ENCODE results near the gene SPATS2.
"Not testable (repeated sequence)": the region's sequence is repeated elsewhere in the genome, so short reads cannot be mapped to it uniquely, and the experiment has no call there.

Gene SPATS2

GRCh38 chr12:49403971-49404450, 36.7 kb downstream of the SPATS2 start:
- H3K4me3 ChIP-seq (ENCODE audit: low read depth, low read length), result no peak overlapping the region

GRCh38 chr12:49404956-49405355, 37.7 kb downstream of the SPATS2 start:
- no peak overlapping the region for H3K4me3 ChIP-seq (ENCODE audit: low read depth, low read length)

- no peak overlapping the region for H3K4me3 ChIP-seq (ENCODE audit: low read depth, low read length)
Observed at GRCh38 chr12:49410818-49411217, 43.6 kb downstream of the SPATS2 start.

GRCh38 chr12:49413010-49413409, 45.7 kb downstream of the SPATS2 start:
- no peak overlapping the region for H3K4me3 ChIP-seq (ENCODE audit: low read depth, low read length)

GRCh38 chr12:49413796-49414195, 46.5 kb downstream of the SPATS2 start:
- H3K4me3 ChIP-seq (ENCODE audit: low read depth, low read length), result no peak overlapping the region

GRCh38 chr12:49414364-49414763, 47.1 kb downstream of the SPATS2 start:
- no peak overlapping the region for H3K4me3 ChIP-seq (ENCODE audit: low read depth, low read length)

GRCh38 chr12:49415521-49415970, 48.3 kb downstream of the SPATS2 start:
- H3K4me3 ChIP-seq (ENCODE audit: low read depth, low read length), result no peak overlapping the region

- no peak overlapping the region for H3K4me3 ChIP-seq (ENCODE audit: low read depth, low read length)
Observed at GRCh38 chr12:49416892-49417291, 49.6 kb downstream of the SPATS2 start.

GRCh38 chr12:49417558-49417957, 50.3 kb downstream of the SPATS2 start:
- H3K4me3 ChIP-seq (ENCODE audit: low read depth, low read length), result no peak overlapping the region

GRCh38 chr12:49420556-49420955, 53.3 kb downstream of the SPATS2 start:
- H3K4me3 ChIP-seq (ENCODE audit: low read depth, low read length), result no peak overlapping the region

- no peak overlapping the region for H3K4me3 ChIP-seq (ENCODE audit: low read depth, low read length)
Observed at GRCh38 chr12:49422114-49422513, 54.9 kb downstream of the SPATS2 start.

GRCh38 chr12:49428793-49429192, 61.5 kb downstream of the SPATS2 start:
- no peak overlapping the region for H3K4me3 ChIP-seq (ENCODE audit: low read depth, low read length)

- no peak overlapping the region for H3K4me3 ChIP-seq (ENCODE audit: low read depth, low read length)
Observed at GRCh38 chr12:49432616-49433015, 65.4 kb downstream of the SPATS2 start.

GRCh38 chr12:49436799-49437198, 69.5 kb downstream of the SPATS2 start:
- not testable (repeated sequence) for H3K4me3 ChIP-seq (ENCODE audit: low read depth, low read length)

- no peak overlapping the region for H3K4me3 ChIP-seq (ENCODE audit: low read depth, low read length)
Observed at GRCh38 chr12:49439042-49439441, 71.8 kb downstream of the SPATS2 start.

GRCh38 chr12:49440035-49440434, 72.8 kb downstream of the SPATS2 start:
- no peak overlapping the region for H3K4me3 ChIP-seq (ENCODE audit: low read depth, low read length)

- no peak overlapping the region for H3K4me3 ChIP-seq (ENCODE audit: low read depth, low read length)
Observed at GRCh38 chr12:49442915-49443314, 75.7 kb downstream of the SPATS2 start.

GRCh38 chr12:49446571-49446970, 79.3 kb downstream of the SPATS2 start:
- H3K4me3 ChIP-seq (ENCODE audit: low read depth, low read length), result no peak overlapping the region

- H3K4me3 ChIP-seq (ENCODE audit: low read depth, low read length), result no peak overlapping the region
Observed at GRCh38 chr12:49448858-49449257, 81.6 kb downstream of the SPATS2 start.

- no peak overlapping the region for H3K4me3 ChIP-seq (ENCODE audit: low read depth, low read length)
Observed at GRCh38 chr12:49451468-49452259, 84.4 kb downstream of the SPATS2 start.

GRCh38 chr12:49455501-49455900, 88.2 kb downstream of the SPATS2 start:
- H3K4me3 ChIP-seq (ENCODE audit: low read depth, low read length), result no peak overlapping the region

GRCh38 chr12:49456131-49456679, 88.9 kb downstream of the SPATS2 start:
- no peak overlapping the region for H3K4me3 ChIP-seq (ENCODE audit: low read depth, low read length)
